ENCODE data around the gene SMIM12.

Gene SMIM12

GRCh38 chr1:34842073-34842472, 17.5 kb downstream of the SMIM12 start:
- H3K4me3 ChIP-seq (ENCODE audit: low read depth, low read length) = no peak overlapping the region
- TF ChIP-seq CTCF (IDR thresholded peaks at IDR 0.05; ENCODE audit: control insufficient read depth, extremely low read depth, insufficient read depth) = no peak
- DNase-seq (ENCODE audit: low read depth) = no peak

- H3K4me3 ChIP-seq (ENCODE audit: low read depth, low read length) = no peak overlapping the region
- no peak for DNase-seq (ENCODE audit: low read depth)
- TF ChIP-seq CTCF (IDR thresholded peaks at IDR 0.05; ENCODE audit: control insufficient read depth, extremely low read depth, insufficient read depth) = no peak
Measured at GRCh38 chr1:34840426-34840825, 19.1 kb downstream of the SMIM12 start.

- TF ChIP-seq CTCF (IDR thresholded peaks at IDR 0.05; ENCODE audit: control insufficient read depth, extremely low read depth, insufficient read depth) = no peak
- no peak overlapping the region for H3K4me3 ChIP-seq (ENCODE audit: low read depth, low read length)
- DNase-seq (ENCODE audit: low read depth) = no peak
Measured at GRCh38 chr1:34839526-34840305, 19.8 kb downstream of the SMIM12 start.

GRCh38 chr1:34833711-34834110, 25.8 kb downstream of the SMIM12 start:
- TF ChIP-seq CTCF (IDR thresholded peaks at IDR 0.05; ENCODE audit: control insufficient read depth, extremely low read depth, insufficient read depth) = no peak
- no peak overlapping the region for H3K4me3 ChIP-seq (ENCODE audit: low read depth, low read length)
- DNase-seq (ENCODE audit: low read depth) = no peak

GRCh38 chr1:34831721-34832246, 27.8 kb downstream of the SMIM12 start:
- H3K4me3 ChIP-seq (ENCODE audit: low read depth, low read length) = no peak overlapping the region
- no peak for TF ChIP-seq CTCF (IDR thresholded peaks at IDR 0.05; ENCODE audit: control insufficient read depth, extremely low read depth, insufficient read depth)
- DNase-seq (ENCODE audit: low read depth) = no peak

GRCh38 chr1:34829250-34829649, 30.3 kb downstream of the SMIM12 start:
- no peak for TF ChIP-seq CTCF (IDR thresholded peaks at IDR 0.05; ENCODE audit: control insufficient read depth, extremely low read depth, insufficient read depth)
- H3K4me3 ChIP-seq (ENCODE audit: low read depth, low read length) = no peak overlapping the region

GRCh38 chr1:34828611-34829010, 30.9 kb downstream of the SMIM12 start:
- no peak for TF ChIP-seq CTCF (IDR thresholded peaks at IDR 0.05; ENCODE audit: control insufficient read depth, extremely low read depth, insufficient read depth)
- DNase-seq (ENCODE audit: low read depth) = no peak

More at GRCh38 chr1:34829250-34829649, 30.3 kb downstream of the SMIM12 start:
- no peak for DNase-seq (ENCODE audit: low read depth)

More at GRCh38 chr1:34828611-34829010, 30.9 kb downstream of the SMIM12 start:
- H3K4me3 ChIP-seq (ENCODE audit: low read depth, low read length) = no peak overlapping the region
